K562 treated with DMSO at 1 percent for 12 hours (cell line): ENCODE measurements around the gene ATL3. TPM values are rescaled to one million over a fixed set of nuclear protein-coding genes. Genes with fewer than 3 reads are reported as not detected.

ENCODE experiments used
- total RNA-seq: library from RNA; unstranded; fragments of 300-600 nt; gene quantifications from 2 replicates; pipeline ENCODE4 v1.2.3, GENCODE V29; 2022; ENCODE audit not compliant: insufficient read depth

ATL3 gene
- total RNA-seq, result 4.5 and 13.2 TPM in 2 replicates

GRCh38 chr11:63671322-63672155, at the start of gene ATL3:
Gene ATL3, minus strand, starts transcription at chr11:63671376. Its CDS starts 41 bp downstream, at chr11:63671335.

GRCh38 chr11:63681321-63682065, 10.3 kb upstream of the ATL3 start, which contains the start of gene RTN3:
Gene RTN3, plus strand, starts transcription at chr11:63681500. Its CDS starts 137 bp downstream, at chr11:63681637.

GRCh38 chr11:63614136-63614671, 57.0 kb downstream of the ATL3 start, which contains the start of gene PLAAT3:
Gene PLAAT3, minus strand, starts transcription at chr11:63614433. Its CDS starts 419 bp downstream, at chr11:63614014.

Other genes with a start within 250 kb of the ATL3 start
- gene PLAAT5, start 180.2 kb downstream of the ATL3 start, total RNA-seq, result not detected in 2 replicates
- 3.1 and 8.7 TPM in 2 replicates for gene LGALS12, start 165.3 kb downstream of the ATL3 start, total RNA-seq
- 27.8 and 28.6 TPM in 2 replicates for gene PLAAT4, start 134.6 kb downstream of the ATL3 start, total RNA-seq
- not detected in 2 replicates for gene PLAAT2, start 108.0 kb downstream of the ATL3 start, total RNA-seq
- gene PLAAT3, start 56.9 kb downstream of the ATL3 start, total RNA-seq, result 10.1 and 13.7 TPM in 2 replicates
- 169 and 326 TPM in 2 replicates for gene RTN3, start 10.1 kb upstream of the ATL3 start, total RNA-seq
- gene ZFTA, start 97.4 kb upstream of the ATL3 start, total RNA-seq, result 3.4 and 9.6 TPM in 2 replicates
- gene SPINDOC, start 142.1 kb upstream of the ATL3 start, total RNA-seq, result 43.0 and 45.8 TPM in 2 replicates
- 19.8 and 46.4 TPM in 2 replicates for gene MARK2, start 167.7 kb upstream of the ATL3 start, total RNA-seq
- 4.0 and 4.8 TPM in 2 replicates for gene RCOR2, start 245.8 kb upstream of the ATL3 start, total RNA-seq